Stimulated activated CD4-positive, alpha-beta T cell treated with anti-CD3 and anti-CD28 coated beads, Interleukin-1b, Interleukin-23, amount 100 ng/mL, for 48 hours (primary cell): Measurements from ENCODE around the gene PPIAL4G.
"Not testable (repeated sequence)": the region's sequence is repeated elsewhere in the genome, so short reads cannot be mapped to it uniquely, and the experiment has no call there.

ENCODE experiments used
- DNase-seq: peaks from one replicate; pipeline ENCODE4 v3.0.0-alpha.2; 2020

PPIAL4G gene

GRCh38 chr1:148483029-148483428, at the start of gene PPIAL4G:
Gene PPIAL4G, minus strand, starts transcription at chr1:148483302. Its CDS starts 50 bp downstream, at chr1:148483252.
- DNase-seq: not testable (repeated sequence)

GRCh38 chr1:148532158-148532557, 49.1 kb upstream of the PPIAL4G start:
- DNase-seq: not testable (repeated sequence)

GRCh38 chr1:148529101-148529567, 46.0 kb upstream of the PPIAL4G start:
- peak; percentile 74 for DNase-seq

- not testable (repeated sequence) for DNase-seq
Observed at GRCh38 chr1:148528591-148528990, 45.5 kb upstream of the PPIAL4G start.

GRCh38 chr1:148526587-148526986, 43.5 kb upstream of the PPIAL4G start:
- not testable (repeated sequence) for DNase-seq

DNA sequence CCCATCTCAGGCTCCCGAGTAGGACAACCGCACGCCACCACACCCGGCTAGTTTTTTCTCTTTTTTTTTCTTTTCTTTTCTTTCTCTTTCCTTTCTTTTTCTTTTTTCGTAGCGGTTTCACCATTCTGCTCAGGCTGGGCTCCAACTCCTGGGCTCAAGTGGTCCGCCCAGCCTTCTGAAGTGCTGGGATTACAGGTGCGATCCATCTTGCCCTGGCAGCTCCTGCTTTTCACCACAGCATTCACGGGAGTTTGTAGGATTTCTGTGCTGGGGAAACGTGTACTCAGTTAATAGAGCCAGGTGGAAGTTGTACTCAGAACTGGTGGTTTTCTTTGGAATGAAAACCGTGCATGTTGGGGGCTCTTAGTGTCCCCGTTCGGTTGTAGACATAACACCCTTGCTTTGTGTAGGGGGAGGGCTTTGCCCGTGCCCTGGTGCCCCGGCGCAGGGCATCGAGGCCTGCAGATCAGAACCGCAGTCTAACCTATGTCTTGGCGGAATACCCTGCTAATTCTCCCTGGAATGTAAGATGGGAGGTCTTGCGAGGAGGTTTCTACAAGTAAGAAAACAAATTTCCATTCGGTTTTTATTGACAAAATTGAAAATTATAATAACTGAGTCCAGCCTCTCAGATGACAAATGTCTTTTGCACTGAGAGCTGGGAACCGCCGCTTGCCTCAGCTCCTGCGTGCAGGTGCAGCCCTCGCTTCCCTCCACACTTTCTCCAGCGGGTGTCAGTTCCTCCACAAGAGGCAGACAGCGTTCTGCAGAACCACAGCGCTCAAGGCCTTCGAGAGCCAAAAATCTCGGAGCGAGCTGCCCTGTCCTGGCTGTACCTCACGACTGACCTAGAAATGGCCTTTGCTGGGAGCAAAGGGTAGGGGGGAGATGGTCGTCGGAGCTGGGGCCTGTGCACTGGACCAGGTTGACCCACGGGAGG, 40.4 kb upstream of the PPIAL4G start:
- peak; percentile 13 for DNase-seq

DNA sequence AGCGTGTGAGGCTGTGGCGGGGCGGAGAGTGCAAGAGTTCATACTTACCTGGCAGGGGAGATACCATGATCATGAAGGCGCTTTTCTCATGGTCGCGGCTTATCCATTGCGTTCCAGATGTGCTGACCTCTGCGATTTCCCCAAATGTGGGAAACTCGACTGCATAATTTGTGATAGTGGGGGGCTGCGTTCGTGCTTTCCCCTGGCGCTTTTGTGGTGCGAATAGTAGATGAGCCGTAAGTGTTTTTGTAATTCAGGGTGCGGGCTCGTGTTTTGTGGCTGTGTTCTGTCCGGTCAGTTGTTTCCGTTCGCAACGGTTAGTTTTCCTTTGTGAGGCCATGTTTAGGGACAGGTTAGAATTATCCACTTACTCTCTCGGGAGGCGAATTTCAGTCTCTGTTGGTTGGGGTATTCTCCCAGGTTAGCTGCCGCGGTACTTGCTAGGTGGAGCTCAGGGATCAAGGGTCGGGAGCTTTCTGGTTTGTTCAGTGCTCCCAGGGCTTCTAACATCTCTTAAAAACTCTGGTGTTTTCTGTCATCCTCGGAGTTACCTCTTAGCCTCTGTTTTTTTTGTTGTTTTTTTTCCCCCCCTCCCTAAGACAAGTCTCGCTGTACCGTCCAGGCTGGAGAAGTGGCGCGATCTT, 39.6 kb upstream of the PPIAL4G start:
- peak; percentile 95 for DNase-seq

GRCh38 chr1:148522072-148522471, 39.0 kb upstream of the PPIAL4G start:
- peak; percentile 90 for DNase-seq

GRCh38 chr1:148514310-148514709, 31.2 kb upstream of the PPIAL4G start:
- not testable (repeated sequence) for DNase-seq

DNA sequence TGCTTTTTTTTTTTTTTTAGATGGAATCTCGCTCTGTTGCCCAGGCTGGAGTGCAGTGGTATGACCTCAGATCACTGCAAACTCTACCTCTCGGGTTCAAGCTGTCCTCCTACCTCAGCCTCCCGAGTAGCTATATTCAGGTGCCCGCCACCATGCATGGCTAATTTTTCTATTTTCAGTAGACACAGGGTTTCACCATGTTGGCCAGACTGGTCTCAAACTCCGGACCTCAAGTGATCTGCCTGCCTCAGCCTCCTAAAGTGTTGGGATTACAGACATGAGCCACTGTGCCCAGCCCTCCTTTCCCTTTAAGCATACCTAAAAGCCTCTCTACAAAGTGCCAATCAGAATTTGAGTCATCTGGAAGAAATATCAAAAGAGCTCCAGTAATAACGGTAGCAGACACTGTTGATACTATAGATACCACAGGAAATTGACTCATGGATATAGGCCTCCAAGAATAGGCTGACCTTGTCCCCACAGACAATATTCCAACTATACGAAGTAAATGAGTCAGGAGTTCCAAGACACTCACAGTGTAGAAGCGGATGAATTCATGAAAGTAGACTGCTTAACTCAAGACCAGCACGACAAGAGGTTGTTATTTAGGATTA, 29.6 kb upstream of the PPIAL4G start:
- not testable (repeated sequence) for DNase-seq

- not testable (repeated sequence) for DNase-seq
Observed at GRCh38 chr1:148493933-148494332, 10.8 kb upstream of the PPIAL4G start.

GRCh38 chr1:148481134-148481533, 2.0 kb downstream of the PPIAL4G start:
- peak; percentile 6 for DNase-seq

GRCh38 chr1:148459694-148460093, 23.4 kb downstream of the PPIAL4G start:
- DNase-seq: not testable (repeated sequence)

GRCh38 chr1:148458901-148459581, 24.1 kb downstream of the PPIAL4G start:
- DNase-seq: peak; percentile 40

- peak; percentile 39 for DNase-seq
Observed at GRCh38 chr1:148458398-148458797, 24.7 kb downstream of the PPIAL4G start.

DNA sequence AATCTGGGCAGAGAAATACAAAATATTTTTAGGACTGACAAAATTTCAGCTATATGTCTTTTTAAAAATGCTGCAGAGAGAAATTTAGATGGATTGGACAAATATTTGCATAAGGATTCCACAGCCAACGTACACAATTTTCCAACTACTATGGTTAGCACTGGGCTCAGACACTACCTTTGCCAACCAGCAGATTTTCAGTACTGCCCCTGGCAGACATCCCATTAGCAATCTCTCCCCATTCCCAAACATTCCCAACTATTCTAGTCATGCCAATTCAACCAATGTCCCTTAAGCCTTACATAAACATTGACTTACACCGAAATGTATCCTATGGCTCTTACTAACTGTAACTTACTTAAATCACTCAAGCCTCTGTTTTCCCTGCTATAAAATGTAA, 30.3 kb downstream of the PPIAL4G start:
- not testable (repeated sequence) for DNase-seq

DNA sequence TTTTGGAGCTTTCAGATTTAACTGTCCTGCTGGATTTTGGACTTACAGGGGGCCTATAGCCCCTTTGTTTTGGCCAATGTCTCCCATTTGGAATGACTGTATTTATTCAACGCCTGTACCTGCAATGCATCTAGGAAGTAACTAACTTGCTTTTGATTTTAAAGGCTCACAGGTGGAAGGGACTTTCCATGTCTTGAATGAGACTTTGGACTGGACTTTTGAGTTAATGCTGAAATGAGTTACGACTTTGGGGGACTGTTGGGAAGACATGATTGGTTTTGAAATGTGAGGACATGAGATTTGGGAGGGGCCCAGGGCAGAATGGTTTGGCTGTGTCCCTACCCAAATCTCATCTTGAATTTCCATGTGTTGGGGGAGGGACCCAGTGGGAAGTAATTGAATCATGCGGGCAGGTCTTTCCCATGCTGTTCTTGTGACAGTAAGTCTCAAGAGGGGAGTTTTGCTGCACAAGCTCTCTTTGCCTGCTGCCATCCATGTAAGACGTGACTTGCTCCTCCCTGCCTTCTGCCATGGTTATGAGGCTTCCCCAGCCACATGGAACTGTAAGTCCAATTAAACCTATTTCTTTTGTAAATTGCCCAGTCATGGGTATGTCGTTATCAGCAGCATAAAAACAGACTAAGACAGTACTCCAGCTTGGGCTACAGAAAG, 43.3 kb downstream of the PPIAL4G start:
- DNase-seq: not testable (repeated sequence)

GRCh38 chr1:148435406-148435805, 47.7 kb downstream of the PPIAL4G start:
- peak; percentile 10 for DNase-seq

- DNase-seq: no peak
Observed at GRCh38 chr1:148434832-148435231, 48.3 kb downstream of the PPIAL4G start.

- DNase-seq: not testable (repeated sequence)
Observed at GRCh38 chr1:148432916-148433317, 50.2 kb downstream of the PPIAL4G start.
